ENCODE measurements around the gene BACE2. TPM values are rescaled to one million over a fixed set of nuclear protein-coding genes. Genes with fewer than 3 reads are reported as not detected.

BACE2 gene
- total and polyA plus RNA-seq, 2 of the 13 experiments (the other 11 are each of a cell fraction or from before 2014, with no cell fraction given): 0.07 to 0.11 TPM

DNA sequence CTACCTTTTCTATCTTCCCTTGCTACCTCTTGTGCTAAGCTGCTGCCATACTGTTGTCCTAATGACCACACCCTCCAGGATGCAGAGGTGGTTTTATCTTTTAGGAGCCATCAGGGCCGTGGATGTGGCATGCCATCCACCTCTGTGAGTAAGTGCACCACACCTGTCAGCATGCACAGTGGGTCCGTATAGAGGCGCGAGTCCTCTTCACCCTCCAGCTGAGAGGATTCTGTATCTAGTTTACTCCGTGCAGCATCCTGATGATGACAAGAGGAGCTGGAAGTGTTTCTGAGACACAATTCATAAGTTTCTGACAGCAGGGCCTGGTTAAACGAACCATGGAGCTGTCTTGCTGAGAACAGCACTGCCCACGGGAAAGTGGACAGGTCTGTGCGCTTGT, 159.8 kb downstream of the BACE2 start:
- in situ Hi-C loops (cut with HindIII; ENCODE audit: extremely low pct_ligation_motif_present, low pct_unique_long_range_greater_than_20kb): no loop called here
- intact Hi-C loops (cut with micrococcal nuclease; ENCODE audit: unreplicated experiment): no loop called here
- Histone ChIP-seq H3K27ac (ENCODE audit: extremely low read length, insufficient read depth, low read length) (no peak overlapping the region), H3K4me2 (ENCODE audit: low read depth, low read length) (no peak overlapping the region), H2AFZ (ENCODE audit: low read length) (no peak overlapping the region), H3K4me1 (ENCODE audit: insufficient read depth, low read length) (peaks cover 53% of the 10 kb centered on the region), H3K9ac (ENCODE audit: insufficient read depth, low read depth, low read length) (no peak overlapping the region), H3K4me3 (replicated peaks in 1 of 3; ENCODE audit: insufficient read depth in 1 of 3, low read depth in 2 of 3, low read length in 3 of 3) (no peak overlapping the region), H3K36me3 (replicated peaks in 1 of 2; ENCODE audit: control insufficient read depth in 1 of 2, insufficient read depth in 2 of 2, low read length in 2 of 2) (peaks cover 10 to 34% of the 10 kb centered on the region in 2 experiments), H4K20me1 (ENCODE audit: insufficient read depth, low read length) (no peaks in the 10 kb centered on the region), H3K9me3 (ENCODE audit: low read length) (peaks cover 5% of the 10 kb centered on the region; the same call in 1 of the 2 replicates), H3K27me3 (ENCODE audit: control insufficient read depth in 1 of 2, insufficient read depth in 2 of 2, low read length in 2 of 2) (no peaks in the 10 kb centered on the region), H3K79me2 (ENCODE audit: insufficient read depth, low read length) (peaks cover 58% of the 10 kb centered on the region)
- FAIRE-seq (no peak), DNase-seq (ENCODE audit: low spot score) (no peak), ATAC-seq (no peak)
- POLR2A ChIA-PET: no interaction called here
- WGBS (ENCODE audit: low lambda C conversion rate): 93% methylated on average over 7 of the region's 8 CpGs
- CTCF ChIA-PET (ENCODE audit: low intra/inter-chr PET ratio, low total read pairs): no interaction called here
- no TSS peak for BruUV-seq (replicated peaks)
- TF ChIP-seq, protein P1, sequence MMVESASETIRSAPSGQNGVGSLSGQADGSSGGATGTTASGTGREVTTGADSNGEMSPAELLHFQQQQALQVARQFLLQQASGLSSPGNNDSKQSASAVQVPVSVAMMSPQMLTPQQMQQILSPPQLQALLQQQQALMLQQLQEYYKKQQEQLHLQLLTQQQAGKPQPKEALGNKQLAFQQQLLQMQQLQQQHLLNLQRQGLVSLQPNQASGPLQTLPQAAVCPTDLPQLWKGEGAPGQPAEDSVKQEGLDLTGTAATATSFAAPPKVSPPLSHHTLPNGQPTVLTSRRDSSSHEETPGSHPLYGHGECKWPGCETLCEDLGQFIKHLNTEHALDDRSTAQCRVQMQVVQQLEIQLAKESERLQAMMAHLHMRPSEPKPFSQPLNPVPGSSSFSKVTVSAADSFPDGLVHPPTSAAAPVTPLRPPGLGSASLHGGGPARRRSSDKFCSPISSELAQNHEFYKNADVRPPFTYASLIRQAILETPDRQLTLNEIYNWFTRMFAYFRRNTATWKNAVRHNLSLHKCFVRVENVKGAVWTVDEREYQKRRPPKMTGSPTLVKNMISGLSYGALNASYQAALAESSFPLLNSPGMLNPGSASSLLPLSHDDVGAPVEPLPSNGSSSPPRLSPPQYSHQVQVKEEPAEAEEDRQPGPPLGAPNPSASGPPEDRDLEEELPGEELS (CRISPR knock-in tag; IDR thresholded peaks at IDR 0.05): no peak
- no peak for TF ChIP-seq ZNF570 (CRISPR knock-in tag; IDR thresholded peaks at IDR 0.05; ENCODE audit: borderline replicate concordance)
- TF ChIP-seq, protein P2, sequence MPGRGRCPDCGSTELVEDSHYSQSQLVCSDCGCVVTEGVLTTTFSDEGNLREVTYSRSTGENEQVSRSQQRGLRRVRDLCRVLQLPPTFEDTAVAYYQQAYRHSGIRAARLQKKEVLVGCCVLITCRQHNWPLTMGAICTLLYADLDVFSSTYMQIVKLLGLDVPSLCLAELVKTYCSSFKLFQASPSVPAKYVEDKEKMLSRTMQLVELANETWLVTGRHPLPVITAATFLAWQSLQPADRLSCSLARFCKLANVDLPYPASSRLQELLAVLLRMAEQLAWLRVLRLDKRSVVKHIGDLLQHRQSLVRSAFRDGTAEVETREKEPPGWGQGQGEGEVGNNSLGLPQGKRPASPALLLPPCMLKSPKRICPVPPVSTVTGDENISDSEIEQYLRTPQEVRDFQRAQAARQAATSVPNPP (CRISPR knock-in tag; IDR thresholded peaks at IDR 0.05): no peak
- no peak for TF ChIP-seq ZNF816 (CRISPR knock-in tag; IDR thresholded peaks at IDR 0.05; ENCODE audit: borderline replicate concordance)
- TF ChIP-seq PLRG1 (conservative IDR thresholded peaks at IDR 0.05): no peak
- no peak for TF ChIP-seq ZNF331 (CRISPR knock-in tag; IDR thresholded peaks at IDR 0.05)
- TF ChIP-seq MEIS2 (CRISPR knock-in tag; IDR thresholded peaks at IDR 0.05): no peak
- no peak for TF ChIP-seq USF2 (IDR thresholded peaks at IDR 0.05; ENCODE audit: low read depth, low read length)
- TF ChIP-seq USF2 (CRISPR knock-in tag; IDR thresholded peaks at IDR 0.05; ENCODE audit: borderline replicate concordance): no peak
- TF ChIP-seq SNRNP70 (IDR thresholded peaks at IDR 0.05; ENCODE audit: low read depth, low read length): no peak
- TF ChIP-seq ZFP62 (CRISPR knock-in tag; IDR thresholded peaks at IDR 0.05): no peak
- TF ChIP-seq, protein P3, sequence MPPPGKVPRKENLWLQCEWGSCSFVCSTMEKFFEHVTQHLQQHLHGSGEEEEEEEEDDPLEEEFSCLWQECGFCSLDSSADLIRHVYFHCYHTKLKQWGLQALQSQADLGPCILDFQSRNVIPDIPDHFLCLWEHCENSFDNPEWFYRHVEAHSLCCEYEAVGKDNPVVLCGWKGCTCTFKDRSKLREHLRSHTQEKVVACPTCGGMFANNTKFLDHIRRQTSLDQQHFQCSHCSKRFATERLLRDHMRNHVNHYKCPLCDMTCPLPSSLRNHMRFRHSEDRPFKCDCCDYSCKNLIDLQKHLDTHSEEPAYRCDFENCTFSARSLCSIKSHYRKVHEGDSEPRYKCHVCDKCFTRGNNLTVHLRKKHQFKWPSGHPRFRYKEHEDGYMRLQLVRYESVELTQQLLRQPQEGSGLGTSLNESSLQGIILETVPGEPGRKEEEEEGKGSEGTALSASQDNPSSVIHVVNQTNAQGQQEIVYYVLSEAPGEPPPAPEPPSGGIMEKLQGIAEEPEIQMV (CRISPR knock-in tag; IDR thresholded peaks at IDR 0.05; ENCODE audit: low read depth): no peak
- no peak for TF ChIP-seq REST (IDR thresholded peaks at IDR 0.05; ENCODE audit: borderline replicate concordance in 1 of 2, low read depth in 1 of 2, low read length in 2 of 2)
- no peak for TF ChIP-seq DNMT3B (CRISPR knock-in tag; conservative IDR thresholded peaks at IDR 0.05)
- TF ChIP-seq ISX (CRISPR knock-in tag; conservative IDR thresholded peaks at IDR 0.05): no peak
